ENCODE data around the gene C6orf15. TPM values are rescaled to one million over a fixed set of nuclear protein-coding genes. Genes with fewer than 3 reads are reported as not detected.

The C6orf15 gene
- total RNA-seq, 1 experiment from 2014 or later, result not detected

DNA sequence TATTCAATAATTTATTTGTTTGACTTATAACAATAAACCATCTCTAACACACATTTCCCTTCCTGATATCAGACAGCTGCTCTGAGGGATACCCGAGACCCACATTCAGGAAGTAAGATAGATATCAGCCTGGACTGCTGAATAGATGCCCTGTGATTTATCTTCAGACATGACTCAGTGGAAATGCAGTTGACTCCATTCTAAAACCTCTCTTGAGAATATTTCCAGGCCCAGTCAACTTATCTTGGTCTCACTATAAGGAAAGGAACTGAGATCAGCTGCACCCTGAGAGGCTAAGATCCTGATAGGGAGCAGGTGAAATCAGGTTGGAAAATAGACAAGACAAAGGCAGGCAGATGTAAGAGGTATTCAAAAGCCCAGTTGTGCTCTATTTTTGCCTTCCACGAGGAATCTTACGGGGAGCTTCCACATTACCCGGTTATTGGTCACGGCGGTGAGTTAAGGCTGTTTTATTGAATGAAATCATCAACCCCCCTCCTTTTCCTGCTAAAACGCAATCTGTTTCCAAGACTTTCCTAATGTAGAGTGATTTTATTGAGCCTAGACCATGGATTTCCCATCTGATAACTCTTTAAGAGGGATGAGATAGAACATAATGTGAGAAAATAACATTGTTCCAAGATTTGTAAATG is 25.5 kb downstream of the C6orf15 start:
- H3K27ac Mint-ChIP-seq (ENCODE audit: unreplicated experiment), result no peak overlapping the region
- peaks cover 6% of the 10 kb centered on the region for H3K4me1 Mint-ChIP-seq (ENCODE audit: low read depth, unreplicated experiment)
- H3K27me3 Mint-ChIP-seq (ENCODE audit: insufficient read depth, unreplicated experiment), result no peaks in the 10 kb centered on the region
- Histone ChIP-seq H3K27me3 (replicated peaks; ENCODE audit: control insufficient read depth, insufficient read depth, low read length) (no peaks in the 10 kb centered on the region), H3K36me3 (ENCODE audit: control insufficient read depth, insufficient read depth, low read length) (no peaks in the 10 kb centered on the region), H3K4me1 (peaks cover 14% of the 10 kb centered on the region), H3K9me3 (no peaks in the 10 kb centered on the region), H3K4me3 (ENCODE audit: low read depth, low read length) (no peak overlapping the region)
- ChIA-PET CTCF (interaction anchor here (0.5 to 2.3 kb wide), 53 partner anchors 13 to 1742 kb away, joined by 3 to 66 read pairs (median 4); partner anchors contain the start of genes C6orf15, CDSN, DDR1 and DHX16), POLR2A (interaction anchor here (0.5 to 1.0 kb wide), 2 partner anchors 160 to 173 kb away, joined by 3 to 6 read pairs; partner anchors contain the start of gene VARS2)
- DNase-seq, result no peak
- no peaks in the 10 kb centered on the region for H3K36me3 Mint-ChIP-seq (ENCODE audit: insufficient read depth, unreplicated experiment)
- intact Hi-C loops (cut with micrococcal nuclease; ENCODE audit: unreplicated experiment), result loop anchor here (1.0 to 10.0 kb wide), 5 partner anchors 28 to 605 kb away; partner anchors contain the start of genes FLOT1 and IER3
- no peak overlapping the region for H3K4me3 Mint-ChIP-seq (ENCODE audit: unreplicated experiment)
- H3K9me3 Mint-ChIP-seq (ENCODE audit: unreplicated experiment), result no peaks in the 10 kb centered on the region
- no TSS peak for BruUV-seq (replicated peaks)
- TF ChIP-seq, protein P1, sequence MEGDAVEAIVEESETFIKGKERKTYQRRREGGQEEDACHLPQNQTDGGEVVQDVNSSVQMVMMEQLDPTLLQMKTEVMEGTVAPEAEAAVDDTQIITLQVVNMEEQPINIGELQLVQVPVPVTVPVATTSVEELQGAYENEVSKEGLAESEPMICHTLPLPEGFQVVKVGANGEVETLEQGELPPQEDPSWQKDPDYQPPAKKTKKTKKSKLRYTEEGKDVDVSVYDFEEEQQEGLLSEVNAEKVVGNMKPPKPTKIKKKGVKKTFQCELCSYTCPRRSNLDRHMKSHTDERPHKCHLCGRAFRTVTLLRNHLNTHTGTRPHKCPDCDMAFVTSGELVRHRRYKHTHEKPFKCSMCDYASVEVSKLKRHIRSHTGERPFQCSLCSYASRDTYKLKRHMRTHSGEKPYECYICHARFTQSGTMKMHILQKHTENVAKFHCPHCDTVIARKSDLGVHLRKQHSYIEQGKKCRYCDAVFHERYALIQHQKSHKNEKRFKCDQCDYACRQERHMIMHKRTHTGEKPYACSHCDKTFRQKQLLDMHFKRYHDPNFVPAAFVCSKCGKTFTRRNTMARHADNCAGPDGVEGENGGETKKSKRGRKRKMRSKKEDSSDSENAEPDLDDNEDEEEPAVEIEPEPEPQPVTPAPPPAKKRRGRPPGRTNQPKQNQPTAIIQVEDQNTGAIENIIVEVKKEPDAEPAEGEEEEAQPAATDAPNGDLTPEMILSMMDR (IDR thresholded peaks at IDR 0.05; ENCODE audit: insufficient read depth in 1 of 2, low read depth in 1 of 2, low read length in 1 of 2, severe bottlenecking in 1 of 2, unreplicated experiment in 1 of 2), result no peak

DNA sequence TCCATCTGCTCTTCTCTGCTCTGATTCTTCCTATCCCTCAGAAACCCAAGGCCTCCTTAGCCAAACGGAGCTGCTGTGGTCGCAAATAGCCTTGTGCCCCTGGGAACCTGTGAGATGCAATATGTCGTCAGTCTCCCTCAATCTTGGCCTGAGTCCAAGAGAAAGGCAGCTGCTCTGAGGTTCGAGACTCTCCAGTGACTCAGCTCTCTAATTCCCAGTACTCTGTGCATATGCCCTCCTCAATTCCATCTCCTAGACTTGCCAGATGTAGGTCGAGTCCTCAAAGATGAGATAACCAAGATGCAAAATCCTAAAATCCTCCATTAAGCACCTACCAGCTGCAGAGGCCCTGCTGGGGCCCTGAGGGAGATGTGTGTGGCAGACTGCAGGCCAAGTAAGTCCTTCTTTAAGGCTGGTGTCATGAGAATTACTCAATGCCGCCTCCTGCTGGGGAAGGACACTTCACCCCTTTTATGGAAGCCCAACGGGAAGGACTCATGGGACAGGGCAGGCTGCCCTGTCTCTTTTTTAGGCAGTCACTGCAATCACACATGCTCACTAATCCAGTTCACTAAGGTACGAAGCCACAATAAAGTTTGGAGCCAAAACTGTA is 28.5 kb downstream of the C6orf15 start:
- H3K4me1 Mint-ChIP-seq (ENCODE audit: low read depth, unreplicated experiment), result peaks cover 14% of the 10 kb centered on the region
- H3K4me1 ChIP-seq, result peaks cover 19% of the 10 kb centered on the region
- no peak overlapping the region for H3K27ac Mint-ChIP-seq (ENCODE audit: unreplicated experiment)
- no peak overlapping the region for H3K4me3 Mint-ChIP-seq (ENCODE audit: unreplicated experiment)
- intact Hi-C loops (cut with micrococcal nuclease; ENCODE audit: unreplicated experiment), result loop anchor here (10.0 kb wide), 1 partner anchor 339 kb away; the partner anchor contains the start of genes FLOT1 and IER3
- POLR2A ChIA-PET, result no interaction called here
- H3K36me3 ChIP-seq (ENCODE audit: control insufficient read depth, insufficient read depth, low read length), result no peaks in the 10 kb centered on the region
- no peak overlapping the region for H3K4me3 ChIP-seq (ENCODE audit: low read depth, low read length)
- no TSS peak for BruUV-seq (replicated peaks)
- H3K36me3 Mint-ChIP-seq (ENCODE audit: insufficient read depth, unreplicated experiment), result no peaks in the 10 kb centered on the region
- CTCF ChIA-PET, result interaction anchor here (0.9 to 1.0 kb wide), 2 partner anchors 13 to 157 kb away, joined by 4 read pairs; no protein-coding TSS in a partner anchor
- H3K27me3 ChIP-seq (replicated peaks; ENCODE audit: control insufficient read depth, insufficient read depth, low read length), result no peaks in the 10 kb centered on the region
- TF ChIP-seq, protein P1 (IDR thresholded peaks at IDR 0.05; ENCODE audit: insufficient read depth in 1 of 2, low read depth in 1 of 2, low read length in 1 of 2, severe bottlenecking in 1 of 2, unreplicated experiment in 1 of 2), result no peak
- H3K9me3 Mint-ChIP-seq (ENCODE audit: unreplicated experiment), result no peaks in the 10 kb centered on the region
- no peaks in the 10 kb centered on the region for H3K9me3 ChIP-seq
- DNase-seq, result peak in 1 of 2 experiments; percentile 39
- peaks cover 5% of the 10 kb centered on the region for H3K27me3 Mint-ChIP-seq (ENCODE audit: insufficient read depth, unreplicated experiment)

DNA sequence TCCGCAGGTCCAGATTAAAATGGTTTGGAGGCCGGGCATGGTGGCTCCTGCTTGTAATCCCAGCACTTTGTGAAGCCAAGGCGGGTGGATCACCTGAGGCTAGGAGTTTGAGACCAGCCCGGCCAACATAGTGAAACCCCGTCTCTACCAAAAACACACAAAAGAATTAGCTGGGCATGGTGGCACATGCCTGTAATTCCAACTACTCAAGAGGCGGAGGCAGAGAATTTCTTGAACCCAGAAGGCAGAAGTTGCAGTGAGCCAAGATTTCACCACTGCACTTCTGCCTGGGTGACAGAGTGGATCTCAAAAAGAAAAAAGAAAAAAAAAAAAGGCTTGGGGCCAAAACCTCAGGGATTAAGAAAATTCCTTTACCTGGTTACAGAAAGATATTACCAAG is 30.5 kb downstream of the C6orf15 start:
- DNase-seq, result no peak
- no peak overlapping the region for H3K4me3 Mint-ChIP-seq (ENCODE audit: unreplicated experiment)
- H3K4me3 ChIP-seq (ENCODE audit: low read depth, low read length), result no peak overlapping the region
- H3K36me3 ChIP-seq (ENCODE audit: control insufficient read depth, insufficient read depth, low read length), result no peaks in the 10 kb centered on the region
- H3K9me3 ChIP-seq, result no peaks in the 10 kb centered on the region
- no peaks in the 10 kb centered on the region for H3K36me3 Mint-ChIP-seq (ENCODE audit: insufficient read depth, unreplicated experiment)
- peaks cover 14% of the 10 kb centered on the region for H3K4me1 ChIP-seq
- no peaks in the 10 kb centered on the region for H3K27me3 ChIP-seq (replicated peaks; ENCODE audit: control insufficient read depth, insufficient read depth, low read length)
- peaks cover 5% of the 10 kb centered on the region for H3K27me3 Mint-ChIP-seq (ENCODE audit: insufficient read depth, unreplicated experiment)
- POLR2A ChIA-PET, result no interaction called here
- no TSS peak for BruUV-seq (replicated peaks)
- CTCF ChIA-PET, result interaction anchor here (1.5 kb wide), 1 partner anchor 11 kb away, joined by 4 read pairs; no protein-coding TSS in a partner anchor
- H3K27ac Mint-ChIP-seq (ENCODE audit: unreplicated experiment), result no peak overlapping the region
- TF ChIP-seq, protein P1 (IDR thresholded peaks at IDR 0.05; ENCODE audit: insufficient read depth in 1 of 2, low read depth in 1 of 2, low read length in 1 of 2, severe bottlenecking in 1 of 2, unreplicated experiment in 1 of 2), result no peak
- H3K9me3 Mint-ChIP-seq (ENCODE audit: unreplicated experiment), result no peaks in the 10 kb centered on the region
- intact Hi-C loops (cut with micrococcal nuclease; ENCODE audit: unreplicated experiment), result loop anchor here (10.0 kb wide), 1 partner anchor 337 kb away; the partner anchor contains the start of genes FLOT1 and IER3
- H3K4me1 Mint-ChIP-seq (ENCODE audit: low read depth, unreplicated experiment), result peaks cover 8% of the 10 kb centered on the region

Measured in Caco-2 (cell line).